ENCODE results near the gene RYR2.

- TF ChIP-seq CTCF (IDR thresholded peaks at IDR 0.05), result no peak
- TF ChIP-seq EZH2 (IDR thresholded peaks at IDR 0.05; ENCODE audit: borderline replicate concordance, insufficient read depth, low read depth, low read length, poor library complexity, severe bottlenecking), result no peak
These were observed 2.1 kb downstream of the RYR2 start for GRCh38 chr1:237043846-237044636.
